ENCODE results near the gene MSANTD7. TPM values are rescaled to one million over a fixed set of nuclear protein-coding genes. Genes with fewer than 3 reads are reported as not detected.

MSANTD7 gene
- total RNA-seq, 1 experiment from 2014 or later = 23.1 TPM

GRCh38 chr10:14873090-14873760 lies 35.1 kb downstream of the MSANTD7 start:
- H2AK5ac ChIP-seq (ENCODE audit: insufficient read length, low read length) = no peak overlapping the region
- Mint-ChIP-seq H3K27ac (no peak overlapping the region), H3K36me3 (ENCODE audit: insufficient read depth in 1 of 3, low read depth in 3 of 3) (peaks cover 4 to 23% (median 20%) of the 10 kb centered on the region in 3 experiments; a peak in 6 of 7 replicates), H3K27me3 (ENCODE audit: low read depth) (no peaks in the 10 kb centered on the region), H3K4me1 (peaks cover 16 to 23% of the 10 kb centered on the region in 2 experiments), H3K9me3 (no peaks in the 10 kb centered on the region), H3K4me3 (no peak overlapping the region)
- H3K9me3 ChIP-seq (ENCODE audit: control insufficient read depth, low read depth, low read length) = no peaks in the 10 kb centered on the region
- H4K5ac ChIP-seq (ENCODE audit: insufficient read length, low read depth, low read length) = no peak overlapping the region
- H3K9ac ChIP-seq (ENCODE audit: extremely low read depth, insufficient read length, low read length) = no peak overlapping the region
- H3K23me2 ChIP-seq (ENCODE audit: insufficient read length, low read depth, low read length, poor library complexity, severe bottlenecking) = no peaks in the 10 kb centered on the region
- H2BK120ac ChIP-seq (ENCODE audit: low read depth, low read length, poor library complexity, severe bottlenecking) = no peak overlapping the region
- no peak overlapping the region for H2BK12ac ChIP-seq (ENCODE audit: insufficient read length, low read depth, low read length)
- no peak overlapping the region for H2BK15ac ChIP-seq (ENCODE audit: low read depth, low read length)
- H3K27me3 ChIP-seq (ENCODE audit: insufficient read depth, low read length) = no peaks in the 10 kb centered on the region
- no peak overlapping the region for H2BK5ac ChIP-seq (ENCODE audit: insufficient read length, low read length)
- DNase-seq = no peak
- no peaks in the 10 kb centered on the region for H3K79me1 ChIP-seq (ENCODE audit: insufficient read depth, low read depth, low read length, poor library complexity, severe bottlenecking)
- H3K79me2 ChIP-seq (ENCODE audit: insufficient read depth, low read length) = no peaks in the 10 kb centered on the region; the same call in 1 of the 2 replicates
- no peaks in the 10 kb centered on the region for H4K20me1 ChIP-seq (ENCODE audit: control insufficient read depth, insufficient read depth, insufficient read length)
- no peak overlapping the region for H3K14ac ChIP-seq (ENCODE audit: insufficient read depth, low read length)
- H3K4me2 ChIP-seq (ENCODE audit: insufficient read depth, insufficient read length, low read length) = no peak overlapping the region
- no peak overlapping the region for H3K18ac ChIP-seq (ENCODE audit: insufficient read length, low read depth, low read length)
- no peak overlapping the region for H2AFZ ChIP-seq (ENCODE audit: low read length)
- H3K4ac ChIP-seq (ENCODE audit: low read depth, low read length) = no peak overlapping the region
- peaks cover 5% of the 10 kb centered on the region; the same call in 1 of the 2 replicates for H3K4me1 ChIP-seq (ENCODE audit: insufficient read depth, low read length)
- no peak overlapping the region for H4K8ac ChIP-seq (replicated peaks; ENCODE audit: insufficient read length, low read depth, low read length)
- no peak overlapping the region for H3K27ac ChIP-seq (ENCODE audit: insufficient read length, low read depth, low read length)
- H4K91ac ChIP-seq (ENCODE audit: insufficient read length, low read depth, low read length) = no peak overlapping the region
- no peak overlapping the region for H3T11ph ChIP-seq (ENCODE audit: low read length)
- H3K23ac ChIP-seq (ENCODE audit: insufficient read length, low read depth, low read length) = no peak overlapping the region
- H2BK20ac ChIP-seq (ENCODE audit: low read depth, low read length, poor library complexity, severe bottlenecking) = no peak overlapping the region
- TF ChIP-seq CTCF (conservative IDR thresholded peaks at IDR 0.05) = no peak
- no peak overlapping the region for H3K56ac ChIP-seq (ENCODE audit: insufficient read length, low read depth, low read length)
- WGBS (ENCODE audit: extremely low coverage, insufficient read length, low lambda C conversion rate) = no CpG with 5 or more reads among the region's 2 CpGs
